CD4-positive, CD25-positive, alpha-beta regulatory T cell (primary cell): Measurements from ENCODE around the gene TMEM150B. TPM values are rescaled to one million over a fixed set of nuclear protein-coding genes. Genes with fewer than 3 reads are reported as not detected.

Source experiments
- ATAC-seq, 2 donors: fragments of 150-1000 bp; cut with Tn5 transposase; one replicate each; pipeline ENCODE4 v1.10.0; 2021; ENCODE audit warnings: low read depth in 2 of 2, moderate number of reproducible peaks in 2 of 2, moderate library complexity in 1 of 2
- DNase-seq, 3 donors: peaks; one replicate each; pipeline versions ENCODE4 v3.0.0 to v3.0.0-alpha.2; 2012 to 2022; ENCODE audit warnings: mixed read lengths in 1 of 3
- H3K27ac ChIP-seq: one replicate; pipeline ENCODE4 v1.7.0; 2013; ENCODE audit warnings: mild to moderate bottlenecking, low read length; ENCODE audit not compliant: insufficient read depth, poor library complexity, severe bottlenecking
- H3K27me3 ChIP-seq: one replicate; pipeline ENCODE4 v1.7.0; 2013; ENCODE audit warnings: low read length; ENCODE audit not compliant: control insufficient read depth, insufficient read depth
- H3K36me3 ChIP-seq: one replicate; pipeline ENCODE4 v1.7.0; 2013; ENCODE audit warnings: mild to moderate bottlenecking, low read length, moderate library complexity; ENCODE audit not compliant: control insufficient read depth, insufficient read depth
- H3K4me1 ChIP-seq: 2 replicates; pipeline ENCODE4 v1.7.0; 2013; ENCODE audit warnings: mild to moderate bottlenecking, low read length; ENCODE audit not compliant: insufficient read depth, control insufficient read depth, poor library complexity, severe bottlenecking
- H3K4me3 ChIP-seq: one replicate; pipeline ENCODE4 v1.7.0; 2013; ENCODE audit warnings: low read depth, mild to moderate bottlenecking, low read length, moderate library complexity
- H3K9me3 ChIP-seq, 2 experiments: 1 replicate in 1 of 2; 2 replicates in 1 of 2; pipeline ENCODE4 v1.7.0; 2013; ENCODE audit warnings: low read length in 2 of 2, mild to moderate bottlenecking in 1 of 2, moderate library complexity in 1 of 2; ENCODE audit not compliant: control insufficient read depth in 2 of 2
- H3K27ac Mint-ChIP-seq, 3 donors: one replicate each; pipeline ENCODE4 v1.8.0; 2020 to 2022; ENCODE audit warnings: mild to moderate bottlenecking in 3 of 3, mixed read lengths in 3 of 3, moderate library complexity in 2 of 3
- H3K27me3 Mint-ChIP-seq: one replicate; pipeline ENCODE4 v1.8.0; 2022; ENCODE audit warnings: mild to moderate bottlenecking, mixed read lengths
- H3K36me3 Mint-ChIP-seq: one replicate; pipeline ENCODE4 v1.8.0; 2020; ENCODE audit warnings: mixed read lengths
- H3K4me1 Mint-ChIP-seq, 4 donors: one replicate each; pipeline ENCODE4 v1.8.0; 2020 to 2022; ENCODE audit warnings: mixed read lengths in 4 of 4, mild to moderate bottlenecking in 1 of 4
- H3K4me3 Mint-ChIP-seq, 4 donors: one replicate each; pipeline ENCODE4 v1.8.0; 2020 to 2022; ENCODE audit warnings: mild to moderate bottlenecking in 4 of 4, mixed read lengths in 4 of 4, moderate library complexity in 3 of 4
- H3K9me3 Mint-ChIP-seq, 7 donors: one replicate each; pipeline ENCODE4 v1.8.0; 2020 to 2022; ENCODE audit warnings: mixed read lengths in 7 of 7, mild to moderate bottlenecking in 3 of 7, moderate library complexity in 2 of 7
- polyA plus RNA-seq, 4 donors: library from polyadenylated mRNA; unstranded; fragments of 300-500 nt; fragmentation: Illumina TruSeq; gene quantifications; one replicate each; pipeline ENCODE4 v1.2.3, GENCODE V29; 2021
- total RNA-seq: library from RNA; stranded (reverse); gene quantifications from one replicate; pipeline ENCODE4 v1.2.3, GENCODE V29; 2022

Gene TMEM150B
- total and polyA plus RNA-seq, 5 donors from 2014 or later, result 2.1 TPM; not detected in 4

DNA sequence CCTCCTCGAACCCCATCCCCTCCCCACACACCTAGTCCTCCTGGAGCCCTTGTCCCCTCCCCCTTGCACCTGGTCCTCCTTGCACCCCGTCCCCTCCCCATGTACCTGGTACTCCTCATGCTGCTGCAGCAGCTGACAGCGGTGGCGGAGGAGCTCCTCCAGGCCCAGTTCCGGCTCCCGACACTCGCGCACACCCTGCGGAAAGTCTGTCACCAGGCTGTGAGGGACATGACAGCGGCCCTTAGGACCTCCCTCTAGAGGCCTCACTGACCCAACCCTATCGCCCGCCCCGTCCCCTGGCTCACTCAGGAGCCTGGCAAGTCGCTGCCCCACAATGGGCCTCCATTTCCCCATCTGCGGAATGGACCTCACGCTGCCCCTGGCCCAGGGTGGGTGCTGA lies 60.0 kb downstream of the TMEM150B start:
- DNase-seq (no peak), ATAC-seq (no peak)
- H3K27ac ChIP-seq, result no peak overlapping the region
- H3K27ac Mint-ChIP-seq, result no peak overlapping the region
- H3K4me1 Mint-ChIP-seq, result peaks cover 0 to 9% (median 6%) of the 10 kb centered on the region in 4 donors
- peaks cover 0 to 7% (median 1%) of the 10 kb centered on the region in 7 donors for H3K9me3 Mint-ChIP-seq
- no peaks in the 10 kb centered on the region for H3K4me1 ChIP-seq
- H3K27me3 Mint-ChIP-seq, result no peaks in the 10 kb centered on the region
- no peaks in the 10 kb centered on the region for H3K27me3 ChIP-seq
- no peak overlapping the region for H3K4me3 Mint-ChIP-seq
- no peaks in the 10 kb centered on the region for H3K36me3 ChIP-seq
- H3K36me3 Mint-ChIP-seq, result peaks cover 21% of the 10 kb centered on the region
- no peak overlapping the region for H3K4me3 ChIP-seq
- H3K9me3 ChIP-seq, result no peaks in the 10 kb centered on the region

DNA sequence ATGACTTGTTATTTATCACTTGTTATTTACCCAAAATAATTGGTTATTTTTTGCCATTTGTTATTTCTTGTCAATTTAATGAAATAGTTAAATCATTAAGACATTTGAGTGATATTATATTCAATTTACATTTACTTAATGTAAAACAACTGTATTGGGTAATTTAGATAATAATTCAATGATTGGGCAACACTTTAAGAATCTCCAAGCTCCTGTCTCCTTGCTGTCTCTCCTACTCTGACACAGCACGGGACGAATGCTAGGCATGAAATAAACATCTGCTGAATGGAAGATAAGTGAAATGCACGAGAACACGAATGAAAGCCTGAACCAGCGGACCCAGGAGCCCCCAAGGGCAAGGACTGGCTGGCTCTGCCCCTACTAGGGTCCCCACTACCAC lies 60.6 kb downstream of the TMEM150B start:
- no peaks in the 10 kb centered on the region for H3K27me3 ChIP-seq
- H3K27ac ChIP-seq, result no peak overlapping the region
- peaks cover 0 to 7% (median 1%) of the 10 kb centered on the region in 7 donors for H3K9me3 Mint-ChIP-seq
- H3K27ac Mint-ChIP-seq, result no peak overlapping the region
- no peaks in the 10 kb centered on the region for H3K9me3 ChIP-seq
- H3K4me1 ChIP-seq, result peaks cover 5% of the 10 kb centered on the region
- H3K4me3 Mint-ChIP-seq, result no peak overlapping the region
- no peak for DNase-seq
- peaks cover 3 to 12% (median 7%) of the 10 kb centered on the region in 4 donors for H3K4me1 Mint-ChIP-seq
- H3K36me3 Mint-ChIP-seq, result peaks cover 17% of the 10 kb centered on the region
- no peak overlapping the region for H3K4me3 ChIP-seq
- ATAC-seq, result no peak
- no peaks in the 10 kb centered on the region for H3K27me3 Mint-ChIP-seq
- H3K36me3 ChIP-seq, result no peaks in the 10 kb centered on the region

Other genes with a start within 250 kb of the TMEM150B start
- 4.4 TPM for gene EPS8L1, start 249.5 kb downstream of the TMEM150B start, total RNA-seq
- gene EPS8L1, start 249.5 kb downstream of the TMEM150B start, polyA plus RNA-seq, result 1 to 10 TPM in 3 of 4 donors, under 1 TPM in 1; 0.41 to 4.0 (median 1.3) TPM
- gene PPP1R12C, start 207.7 kb downstream of the TMEM150B start, total RNA-seq, result 191 TPM
- 1 to 10 TPM; 2.2 to 5.9 (median 3.8) TPM for gene PPP1R12C, start 207.7 kb downstream of the TMEM150B start, polyA plus RNA-seq
- gene TNNT1, start 176.1 kb downstream of the TMEM150B start, total RNA-seq, result not detected
- gene TNNT1, start 176.1 kb downstream of the TMEM150B start, polyA plus RNA-seq, result not detected
- not detected for gene TNNI3, start 167.6 kb downstream of the TMEM150B start, total RNA-seq
- not detected for gene TNNI3, start 167.6 kb downstream of the TMEM150B start, polyA plus RNA-seq
- not detected for gene DNAAF3, start 158.7 kb downstream of the TMEM150B start, total RNA-seq
- not detected for gene DNAAF3, start 158.7 kb downstream of the TMEM150B start, polyA plus RNA-seq
- gene SYT5, start 145.1 kb downstream of the TMEM150B start, total RNA-seq, result 1.9 TPM
- gene SYT5, start 145.1 kb downstream of the TMEM150B start, polyA plus RNA-seq, result under 1 TPM in 1 of 4 donors, not detected in 3; 0.06 TPM
- gene PTPRH, start 115.8 kb downstream of the TMEM150B start, total RNA-seq, result not detected
- gene PTPRH, start 115.8 kb downstream of the TMEM150B start, polyA plus RNA-seq, result not detected
- gene TMEM86B, start 96.6 kb downstream of the TMEM150B start, total RNA-seq, result 13.3 TPM
- under 1 TPM in 3 of 4 donors, not detected in 1; 0.25 to 0.83 (median 0.49) TPM for gene TMEM86B, start 96.6 kb downstream of the TMEM150B start, polyA plus RNA-seq
- gene PPP6R1, start 66.3 kb downstream of the TMEM150B start, total RNA-seq, result 168 TPM
- gene PPP6R1, start 66.3 kb downstream of the TMEM150B start, polyA plus RNA-seq, result 10 to 100 TPM; 38.9 to 58.2 (median 44.0) TPM
- 15.8 TPM for gene HSPBP1, start 45.2 kb downstream of the TMEM150B start, total RNA-seq
- 10 to 100 TPM; 30.2 to 37.2 (median 35.1) TPM for gene HSPBP1, start 45.2 kb downstream of the TMEM150B start, polyA plus RNA-seq
- gene BRSK1, start 41.3 kb downstream of the TMEM150B start, total RNA-seq, result 1.5 TPM
- gene BRSK1, start 41.3 kb downstream of the TMEM150B start, polyA plus RNA-seq, result not detected
- gene KMT5C, start 14.5 kb upstream of the TMEM150B start, total RNA-seq, result 69.6 TPM
- gene KMT5C, start 14.5 kb upstream of the TMEM150B start, polyA plus RNA-seq, result 1 to 10 TPM in 3 of 4 donors, under 1 TPM in 1; 0.98 to 1.6 (median 1.2) TPM
- gene COX6B2, start 29.4 kb upstream of the TMEM150B start, total RNA-seq, result 0.57 TPM
- gene COX6B2, start 29.4 kb upstream of the TMEM150B start, polyA plus RNA-seq, result not detected
- not detected for gene GARIN5B, start 37.9 kb upstream of the TMEM150B start, total RNA-seq
- not detected for gene GARIN5B, start 37.9 kb upstream of the TMEM150B start, polyA plus RNA-seq
- gene IL11, start 45.1 kb upstream of the TMEM150B start, total RNA-seq, result not detected
- not detected for gene IL11, start 45.1 kb upstream of the TMEM150B start, polyA plus RNA-seq
- not detected for gene TMEM190, start 51.5 kb upstream of the TMEM150B start, total RNA-seq
- not detected for gene TMEM190, start 51.5 kb upstream of the TMEM150B start, polyA plus RNA-seq
- 15.9 TPM for gene TMEM238, start 59.0 kb upstream of the TMEM150B start, total RNA-seq
- 1 to 10 TPM in 2 of 4 donors, under 1 TPM in 2; 0.42 to 1.3 (median 0.79) TPM for gene TMEM238, start 59.0 kb upstream of the TMEM150B start, polyA plus RNA-seq
- gene RPL28, start 60.6 kb upstream of the TMEM150B start, total RNA-seq, result 2,934 TPM
- 100 to 1,000 TPM; 527 to 727 (median 674) TPM for gene RPL28, start 60.6 kb upstream of the TMEM150B start, polyA plus RNA-seq
- 92.9 TPM for gene UBE2S, start 82.4 kb upstream of the TMEM150B start, total RNA-seq
- gene UBE2S, start 82.4 kb upstream of the TMEM150B start, polyA plus RNA-seq, result 10 to 100 TPM; 24.9 to 38.8 (median 33.2) TPM
- not detected for gene SHISA7, start 118.0 kb upstream of the TMEM150B start, total RNA-seq
- gene SHISA7, start 118.0 kb upstream of the TMEM150B start, polyA plus RNA-seq, result not detected
- 6.3 TPM for gene ISOC2, start 136.3 kb upstream of the TMEM150B start, total RNA-seq
- gene ISOC2, start 136.3 kb upstream of the TMEM150B start, polyA plus RNA-seq, result 10 to 100 TPM; 24.7 to 34.1 (median 28.1) TPM
- gene C19orf85, start 139.4 kb upstream of the TMEM150B start, total RNA-seq, result not detected
- gene C19orf85, start 139.4 kb upstream of the TMEM150B start, polyA plus RNA-seq, result not detected
- 23.9 TPM for gene ZNF628, start 151.3 kb upstream of the TMEM150B start, total RNA-seq
- under 1 TPM; 0.05 to 0.22 (median 0.09) TPM for gene ZNF628, start 151.3 kb upstream of the TMEM150B start, polyA plus RNA-seq
- 9.2 TPM for gene NAT14, start 159.8 kb upstream of the TMEM150B start, total RNA-seq
- gene NAT14, start 159.8 kb upstream of the TMEM150B start, polyA plus RNA-seq, result 1 to 10 TPM; 3.3 to 5.1 (median 4.1) TPM
- gene SSC5D, start 163.1 kb upstream of the TMEM150B start, total RNA-seq, result 0.27 TPM
- gene SSC5D, start 163.1 kb upstream of the TMEM150B start, polyA plus RNA-seq, result not detected
- not detected for gene SBK2, start 211.8 kb upstream of the TMEM150B start, total RNA-seq
- gene SBK2, start 211.8 kb upstream of the TMEM150B start, polyA plus RNA-seq, result not detected
- not detected for gene SBK3, start 220.2 kb upstream of the TMEM150B start, total RNA-seq
- gene SBK3, start 220.2 kb upstream of the TMEM150B start, polyA plus RNA-seq, result not detected